Fibroblast of mammary gland (primary cell): ENCODE measurements around the gene PRPF38B.
A peak's percentile ranks its signal among the peaks of the same experiment; 100 is the strongest.

Experiments
- DNase-seq: peaks from one replicate; pipeline ENCODE4 v3.0.0-alpha.2; 2010; ENCODE audit warnings: low read depth
- H3K4me3 ChIP-seq: 2 replicates; pipeline ENCODE4 v1.5.1; 2011; ENCODE audit warnings: low read depth, mild to moderate bottlenecking, low read length, moderate library complexity; ENCODE audit not compliant: control insufficient read depth
- CTCF ChIP-seq: conservative IDR thresholded peaks from 2 replicates; pipeline ENCODE4 v1.5.1; 2011; ENCODE audit warnings: low read depth, low read length, inconsistent platforms; ENCODE audit not compliant: control insufficient read depth, insufficient read depth

Gene PRPF38B

DNA sequence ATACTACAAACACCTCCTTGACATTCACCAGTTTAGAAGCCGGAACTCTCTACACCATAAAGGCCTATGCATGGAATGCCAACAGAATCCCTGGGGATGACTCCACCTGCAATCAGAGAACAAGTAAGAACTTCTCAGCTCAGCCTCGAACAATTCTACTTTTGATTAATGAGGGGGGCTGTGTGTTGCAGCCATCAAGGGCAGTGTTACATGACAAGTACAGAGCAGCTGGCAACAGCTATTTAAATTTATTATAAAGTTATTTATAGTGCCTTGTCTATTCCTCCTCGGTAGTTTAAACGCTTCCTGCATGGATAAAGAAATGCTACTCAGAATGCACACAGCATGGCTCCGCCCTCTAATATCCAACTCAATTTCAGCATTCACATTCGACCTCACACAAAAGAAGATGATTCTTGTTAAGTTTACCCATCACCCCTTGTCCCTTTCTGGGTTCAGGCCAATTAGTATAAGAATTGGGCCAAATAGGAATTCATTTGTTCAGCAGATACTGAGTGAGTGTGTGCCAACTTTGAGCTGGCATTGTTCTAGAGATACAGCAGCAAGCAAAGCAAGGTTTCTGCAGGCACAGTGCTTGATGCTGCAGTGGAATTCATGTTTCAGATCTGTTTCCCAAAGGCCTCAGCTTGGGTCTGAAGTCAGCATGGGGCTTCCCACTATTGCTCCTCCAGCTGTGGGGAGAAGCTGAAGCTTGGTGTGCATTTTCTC is 27.0 kb downstream of the PRPF38B start:
- H3K4me3 ChIP-seq: no peak overlapping the region
- TF ChIP-seq CTCF: no peak
- no peak for DNase-seq

- no peak for TF ChIP-seq CTCF
- no peak overlapping the region for H3K4me3 ChIP-seq
- DNase-seq: peak; percentile 93
These were observed 27.7 kb downstream of the PRPF38B start for GRCh38 chr1:108719656-108720435.

GRCh38 chr1:108722292-108722691 is 30.2 kb downstream of the PRPF38B start:
- TF ChIP-seq CTCF: no peak
- no peak for DNase-seq
- H3K4me3 ChIP-seq: no peak overlapping the region

DNA sequence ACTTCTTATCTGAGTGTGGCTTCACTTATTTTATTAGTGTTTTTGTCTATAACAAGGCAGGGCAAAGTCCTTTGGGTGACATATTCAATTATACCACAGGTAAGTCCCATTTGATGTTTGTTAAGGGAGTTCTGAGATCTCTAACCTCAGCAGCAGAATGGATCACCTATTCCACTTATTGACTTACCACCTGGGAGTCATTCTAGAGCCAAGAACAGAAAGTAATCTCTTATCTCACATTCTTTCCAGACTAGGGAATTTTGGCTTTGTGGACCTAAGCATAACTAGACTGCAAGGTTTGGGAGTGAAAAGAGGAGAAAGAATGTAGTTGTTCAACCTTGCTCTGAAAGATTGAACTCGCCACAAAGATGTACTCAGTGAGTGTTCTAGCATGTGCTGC is 33.8 kb downstream of the PRPF38B start:
- TF ChIP-seq CTCF: no peak
- DNase-seq: no peak
- H3K4me3 ChIP-seq: no peak overlapping the region

- TF ChIP-seq CTCF: no peak
- no peak overlapping the region for H3K4me3 ChIP-seq
- no peak for DNase-seq
These were observed 36.3 kb downstream of the PRPF38B start for GRCh38 chr1:108728327-108728923.

DNA sequence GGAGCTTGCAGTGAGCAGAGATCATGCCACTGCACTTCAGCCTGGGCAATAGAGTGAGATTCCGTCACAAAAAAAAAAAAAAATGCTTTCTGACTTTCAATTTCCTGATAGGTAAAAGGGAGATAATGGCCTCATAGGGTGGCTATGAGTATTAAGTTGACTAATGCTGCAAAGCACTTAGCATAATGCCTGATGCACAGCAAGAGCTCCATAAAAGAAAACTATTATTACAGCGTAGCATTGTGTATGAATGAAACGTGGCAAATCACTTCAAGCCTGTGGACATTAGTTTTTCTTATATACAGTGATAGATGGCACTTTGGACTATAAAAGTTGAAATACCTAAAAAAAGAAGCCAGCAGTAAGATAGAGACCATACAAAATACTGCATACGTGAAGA is 37.4 kb downstream of the PRPF38B start:
- no peak for DNase-seq
- TF ChIP-seq CTCF: no peak
- no peak overlapping the region for H3K4me3 ChIP-seq
